Mucosa of descending colon (tissue), 3 donors: ENCODE data around the gene MYO15A. TPM values are rescaled to one million over a fixed set of nuclear protein-coding genes. Genes with fewer than 3 reads are reported as not detected.

Experiments used
- ATAC-seq: fragments of 200-7000 bp; cut with Tn5 transposase; one replicate; pipeline ENCODE4 v1.9.1; 2020; ENCODE audit warnings: mild to moderate bottlenecking, moderate library complexity
- DNase-seq, 3 donors: peaks; one replicate each; pipeline ENCODE4 v3.0.0-alpha.2; 2020
- H3K36me3 ChIP-seq: fragments of 200-600 bp; one replicate; pipeline ENCODE4 v1.8.0; 2021; ENCODE audit warnings: low read depth, mild to moderate bottlenecking
- H3K4me1 ChIP-seq: fragments of 200-600 bp; one replicate; pipeline ENCODE4 v1.8.0; 2021; ENCODE audit warnings: low read depth, mild to moderate bottlenecking
- H3K4me3 ChIP-seq: fragments of 200-600 bp; one replicate; pipeline ENCODE4 v1.8.0; 2021; ENCODE audit warnings: mild to moderate bottlenecking
- H3K9me3 ChIP-seq: fragments of 200-600 bp; one replicate; pipeline ENCODE4 v1.8.0; 2021; ENCODE audit warnings: mild to moderate bottlenecking
- intact Hi-C, 2 donors: fragments of 100-400 bp; cut with DNase I in 1 of 2; cut with micrococcal nuclease in 1 of 2; formaldehyde crosslinking; loops; one replicate each; pipeline versions ENCODE4 v1.11.0 to v1.11.1; 2022; cut with DNase I, micrococcal nuclease
- total RNA-seq, 3 donors: library from RNA; stranded (reverse); fragmentation: NEBNext Ultra II Directional in 2 of 3; extraction: Animal tissue kit (Norgen Biotek cat#: 25700) in 2 of 3; gene quantifications; one replicate each; pipeline versions ENCODE4 v1.2.1 to v1.2.4, GENCODE V29; 2021 to 2023
- TF ChIP-seq, protein P1 (sequence below): fragments of 200-600 bp; IDR thresholded peaks from one replicate; pipeline ENCODE4 v1.8.0; 2022; ENCODE audit warnings: antibody characterized with exemption, mild to moderate bottlenecking
- donor health status: DM: no; HTN: no; CAD: no; lungs with moderate emphysema.
- donor health status: DM: no; HTN: no; CAD: no.
- donor health status: DM: no; HTN: yes; CAD: no.

MYO15A gene
- total RNA-seq, 3 donors from 2014 or later: 0.60 to 2.0 (median 1.2) TPM

DNA sequence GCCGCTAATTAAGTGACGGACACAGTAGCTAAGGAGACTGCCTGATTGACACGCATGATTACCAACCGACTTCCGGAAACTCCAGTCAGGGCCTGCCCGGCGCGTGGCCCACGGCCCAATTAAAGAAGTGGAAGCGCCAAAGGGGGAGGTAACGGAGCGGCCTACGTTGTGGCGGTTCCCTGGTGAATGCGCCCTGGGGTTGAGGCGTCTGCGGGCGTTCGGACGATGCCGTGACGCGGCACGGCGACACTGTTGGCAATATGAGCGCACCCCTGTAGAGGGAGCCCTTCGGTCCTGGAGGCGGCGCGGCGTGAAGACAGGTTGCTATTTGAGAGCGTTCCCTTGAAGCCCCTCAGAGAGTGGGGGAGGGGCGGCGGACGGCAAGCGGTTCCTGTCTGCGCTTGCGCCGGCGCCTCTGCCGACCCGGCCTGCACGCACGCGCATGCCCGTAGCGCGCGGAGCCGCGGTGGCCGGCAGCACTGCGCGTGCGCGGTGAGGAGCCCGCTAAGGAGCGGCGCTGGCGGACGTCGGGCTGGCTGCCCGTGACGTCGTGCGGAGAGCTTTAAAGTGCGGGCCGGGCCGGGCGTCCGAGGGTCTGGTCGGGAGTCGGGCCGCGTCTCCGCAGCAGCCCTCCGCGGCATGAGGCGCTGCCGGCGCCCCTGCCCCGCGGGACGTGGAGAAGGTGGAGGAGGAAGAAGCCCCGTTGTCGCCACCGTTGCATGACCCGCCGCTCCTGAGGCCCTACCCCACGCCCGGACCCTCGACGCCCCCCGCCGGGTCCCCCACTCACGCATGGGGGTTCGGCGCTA lies 75.0 kb downstream of the MYO15A start, which contains the start of gene ALKBH5:
Gene ALKBH5, plus strand, starts transcription at position 495 of the 809 bp plus-strand sequence. CDS start 416 bp downstream, outside the sequence.
- Histone ChIP-seq H3K36me3 (peaks cover 5% of the 10 kb centered on the region), H3K4me1 (peaks cover 45% of the 10 kb centered on the region), H3K9me3 (no peaks in the 10 kb centered on the region), H3K4me3 (peak within 1 kb of the TSS; percentile 75)
- intact Hi-C loops: no loop called here
- TF ChIP-seq, protein P1, sequence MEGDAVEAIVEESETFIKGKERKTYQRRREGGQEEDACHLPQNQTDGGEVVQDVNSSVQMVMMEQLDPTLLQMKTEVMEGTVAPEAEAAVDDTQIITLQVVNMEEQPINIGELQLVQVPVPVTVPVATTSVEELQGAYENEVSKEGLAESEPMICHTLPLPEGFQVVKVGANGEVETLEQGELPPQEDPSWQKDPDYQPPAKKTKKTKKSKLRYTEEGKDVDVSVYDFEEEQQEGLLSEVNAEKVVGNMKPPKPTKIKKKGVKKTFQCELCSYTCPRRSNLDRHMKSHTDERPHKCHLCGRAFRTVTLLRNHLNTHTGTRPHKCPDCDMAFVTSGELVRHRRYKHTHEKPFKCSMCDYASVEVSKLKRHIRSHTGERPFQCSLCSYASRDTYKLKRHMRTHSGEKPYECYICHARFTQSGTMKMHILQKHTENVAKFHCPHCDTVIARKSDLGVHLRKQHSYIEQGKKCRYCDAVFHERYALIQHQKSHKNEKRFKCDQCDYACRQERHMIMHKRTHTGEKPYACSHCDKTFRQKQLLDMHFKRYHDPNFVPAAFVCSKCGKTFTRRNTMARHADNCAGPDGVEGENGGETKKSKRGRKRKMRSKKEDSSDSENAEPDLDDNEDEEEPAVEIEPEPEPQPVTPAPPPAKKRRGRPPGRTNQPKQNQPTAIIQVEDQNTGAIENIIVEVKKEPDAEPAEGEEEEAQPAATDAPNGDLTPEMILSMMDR: no peak
- DNase-seq (peak; percentile 96 to 98 (median 97)), ATAC-seq (peak; percentile 89)

DNA sequence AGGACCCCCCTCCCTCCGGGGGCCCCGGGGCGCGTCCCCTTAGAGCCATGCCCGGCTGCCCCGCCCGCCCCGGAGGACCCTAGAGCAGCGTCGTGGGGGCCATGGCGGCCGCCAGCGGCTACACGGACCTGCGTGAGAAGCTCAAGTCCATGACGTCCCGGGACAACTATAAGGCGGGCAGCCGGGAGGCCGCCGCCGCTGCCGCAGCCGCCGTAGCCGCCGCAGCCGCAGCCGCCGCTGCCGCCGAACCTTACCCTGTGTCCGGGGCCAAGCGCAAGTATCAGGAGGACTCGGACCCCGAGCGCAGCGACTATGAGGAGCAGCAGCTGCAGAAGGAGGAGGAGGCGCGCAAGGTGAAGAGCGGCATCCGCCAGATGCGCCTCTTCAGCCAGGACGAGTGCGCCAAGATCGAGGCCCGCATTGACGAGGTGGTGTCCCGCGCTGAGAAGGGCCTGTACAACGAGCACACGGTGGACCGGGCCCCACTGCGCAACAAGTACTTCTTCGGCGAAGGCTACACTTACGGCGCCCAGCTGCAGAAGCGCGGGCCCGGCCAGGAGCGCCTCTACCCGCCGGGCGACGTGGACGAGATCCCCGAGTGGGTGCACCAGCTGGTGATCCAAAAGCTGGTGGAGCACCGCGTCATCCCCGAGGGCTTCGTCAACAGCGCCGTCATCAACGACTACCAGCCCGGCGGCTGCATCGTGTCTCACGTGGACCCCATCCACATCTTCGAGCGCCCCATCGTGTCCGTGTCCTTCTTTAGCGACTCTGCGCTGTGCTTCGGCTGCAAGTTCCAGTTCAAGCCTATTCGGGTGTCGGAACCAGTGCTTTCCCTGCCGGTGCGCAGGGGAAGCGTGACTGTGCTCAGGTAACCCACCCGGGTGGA lies 75.8 kb downstream of the MYO15A start:
- intact Hi-C loops: no loop called here
- peaks cover 45% of the 10 kb centered on the region for H3K4me1 ChIP-seq
- ATAC-seq: peak; percentile 1

DNA sequence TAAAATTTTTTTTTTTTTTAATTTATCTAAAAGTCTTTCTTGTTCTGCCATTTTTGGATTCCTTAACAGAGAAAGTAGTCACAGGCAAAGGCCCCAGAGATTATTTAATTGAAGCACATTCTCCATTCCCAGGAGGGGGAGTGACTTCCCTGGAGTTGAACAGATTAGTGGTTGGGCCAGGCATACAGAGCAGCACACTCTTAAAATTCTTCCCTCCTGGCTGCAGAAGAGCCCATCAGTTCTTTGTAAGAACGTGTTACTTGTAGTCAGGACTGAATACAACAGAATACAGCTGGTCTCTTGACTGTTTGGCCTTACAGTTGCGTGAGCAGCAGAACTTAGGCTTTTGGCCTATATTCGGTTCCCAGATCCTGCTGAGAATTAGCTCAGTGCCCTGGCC lies 76.8 kb downstream of the MYO15A start:
- TF ChIP-seq, protein P1: no peak
- no peak overlapping the region for H3K4me3 ChIP-seq

More for the DNA sequence above, 75.8 kb downstream of the MYO15A start:
- no peaks in the 10 kb centered on the region for H3K9me3 ChIP-seq
- peak overlapping the region; percentile 75 for H3K4me3 ChIP-seq
- H3K36me3 ChIP-seq: peaks cover 5% of the 10 kb centered on the region
- TF ChIP-seq, protein P1: no peak
- peak; percentile 59 to 82 (median 65) for DNase-seq

DNA sequence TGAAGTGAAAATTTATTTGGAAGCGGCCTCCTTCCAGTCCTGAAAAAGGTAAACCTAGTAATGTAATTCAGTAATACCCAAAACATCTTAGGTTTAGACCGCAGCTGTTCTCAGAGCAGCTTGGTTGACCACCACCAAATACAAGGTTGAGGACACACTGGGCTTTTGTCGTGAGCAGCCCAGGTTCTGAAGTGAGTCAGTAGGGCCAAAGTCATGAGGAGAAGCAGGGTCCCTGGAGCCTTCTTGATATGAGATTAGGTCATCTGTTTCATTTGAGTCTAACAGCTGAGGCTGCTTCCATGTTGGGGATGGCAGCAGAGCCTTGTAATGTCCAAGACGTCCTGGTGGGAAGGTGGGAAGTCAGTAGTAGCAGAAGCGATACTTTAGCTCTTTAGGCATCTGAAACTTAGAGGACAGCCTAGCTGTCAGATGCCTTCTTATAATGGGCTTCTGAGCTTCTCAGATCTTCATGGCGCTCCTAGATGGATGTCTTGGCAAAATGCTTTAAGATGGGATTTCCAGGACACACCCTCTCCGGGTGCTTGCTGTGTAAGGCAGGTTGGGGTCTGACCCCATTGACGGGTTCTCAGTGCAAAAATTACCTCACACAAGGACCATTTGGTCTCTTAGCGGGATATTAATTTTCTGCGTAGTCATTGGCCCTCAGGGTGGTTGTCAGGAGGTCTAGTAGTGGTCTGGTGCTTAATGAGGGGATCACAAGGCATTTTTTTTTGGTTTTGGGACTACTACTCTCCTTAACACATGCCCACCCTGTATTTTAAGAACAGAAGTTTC lies 77.5 kb downstream of the MYO15A start:
- TF ChIP-seq, protein P1: no peak
- intact Hi-C loops: no loop called here
- H3K36me3 ChIP-seq: peaks cover 5% of the 10 kb centered on the region
- no peak overlapping the region for H3K4me3 ChIP-seq
- H3K9me3 ChIP-seq: no peaks in the 10 kb centered on the region
- peaks cover 51% of the 10 kb centered on the region for H3K4me1 ChIP-seq
- DNase-seq (no peak), ATAC-seq (no peak)

More for the DNA sequence above, 76.8 kb downstream of the MYO15A start:
- intact Hi-C loops: no loop called here
- peaks cover 5% of the 10 kb centered on the region for H3K36me3 ChIP-seq
- H3K9me3 ChIP-seq: no peaks in the 10 kb centered on the region
- H3K4me1 ChIP-seq: peaks cover 45% of the 10 kb centered on the region
- ATAC-seq (no peak), DNase-seq (no peak)

DNA sequence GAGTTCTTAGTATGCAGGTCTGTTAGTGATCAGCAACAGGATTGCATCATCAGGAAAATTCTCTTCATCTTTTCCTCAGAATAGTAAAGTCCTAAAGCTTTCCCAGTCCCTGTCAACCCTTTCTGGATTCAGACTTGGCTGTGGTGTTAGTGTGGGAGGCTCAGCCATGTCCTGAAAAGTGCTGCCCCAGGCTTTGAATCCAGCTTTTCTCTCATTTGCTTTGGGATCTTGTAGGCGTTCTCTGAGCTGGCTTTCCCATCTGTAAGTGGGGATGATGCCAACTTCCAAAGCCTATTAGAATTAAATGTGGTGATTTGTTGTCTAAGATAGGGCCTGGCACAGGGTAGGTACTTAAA lies 78.0 kb downstream of the MYO15A start:
- Histone ChIP-seq H3K4me1 (peaks cover 56% of the 10 kb centered on the region), H3K4me3 (no peak overlapping the region), H3K36me3 (peaks cover 5% of the 10 kb centered on the region), H3K9me3 (no peaks in the 10 kb centered on the region)
- ATAC-seq (no peak), DNase-seq (no peak)
- TF ChIP-seq, protein P1: no peak
- intact Hi-C loops: no loop called here
